ENCODE measurements around the gene TCN2.

The TCN2 gene

DNA sequence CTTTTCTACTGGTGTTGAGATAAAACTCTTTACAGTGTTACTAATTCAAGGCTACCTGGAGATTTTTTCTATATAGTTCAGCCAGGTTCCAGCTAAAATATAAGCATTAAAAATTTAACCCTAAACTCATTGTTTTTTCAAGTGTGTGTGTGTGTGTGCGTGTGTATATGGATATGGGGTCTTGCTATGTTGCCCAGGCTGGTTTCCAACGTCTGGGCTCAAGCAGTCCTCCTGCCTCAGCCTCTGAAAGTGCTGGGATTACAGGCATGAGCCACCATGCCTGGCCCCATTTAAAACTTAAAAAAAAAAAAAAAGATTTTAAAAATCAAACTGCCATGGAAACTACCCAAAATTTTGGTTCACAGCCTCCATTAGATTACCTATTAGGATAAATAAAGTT, 10.8 kb upstream of the TCN2 start:
- Histone ChIP-seq H3K4me3 (ENCODE audit: low read depth in 1 of 2, low read length in 2 of 2) (no peak overlapping the region), H3K27me3 (ENCODE audit: control insufficient read depth in 1 of 2, insufficient read depth in 2 of 2, low read length in 2 of 2) (no peaks in the 10 kb centered on the region), H3K9me3 (ENCODE audit: control insufficient read depth in 1 of 2, low read length in 2 of 2) (no peaks in the 10 kb centered on the region), H3K9ac (ENCODE audit: low read depth in 1 of 2, low read length in 2 of 2) (no peak overlapping the region), H3K27ac (ENCODE audit: low read depth, low read length) (no peak overlapping the region), H3K4me1 (ENCODE audit: control insufficient read depth in 1 of 2, insufficient read depth in 2 of 2, low read length in 2 of 2) (peaks cover 1 to 6% of the 10 kb centered on the region in 2 donors), H3K36me3 (ENCODE audit: control insufficient read depth in 1 of 2, insufficient read depth in 2 of 2, low read length in 2 of 2) (no peaks in the 10 kb centered on the region)

DNA sequence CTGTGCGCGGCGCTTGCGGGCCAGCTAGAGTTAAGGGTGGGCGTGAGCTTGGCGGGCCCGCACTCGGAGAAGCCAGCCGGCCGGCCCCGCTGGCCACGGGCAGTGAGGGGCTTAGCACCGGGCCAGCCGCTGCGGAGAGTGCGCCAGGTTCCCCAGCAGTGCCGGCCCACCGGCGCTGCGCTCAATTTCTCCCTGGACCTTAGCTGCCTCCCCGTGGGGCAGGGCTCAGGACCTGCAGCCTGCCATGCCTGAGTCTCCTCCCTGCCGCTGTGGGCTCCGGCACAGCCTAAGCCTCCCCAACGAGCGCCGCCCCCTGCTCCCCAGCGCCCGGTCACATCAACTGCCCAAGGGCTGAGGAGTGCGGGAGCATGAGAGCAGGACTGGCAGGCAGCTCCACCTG, 10.1 kb upstream of the TCN2 start:
- H3K27me3 ChIP-seq (ENCODE audit: control insufficient read depth in 1 of 2, insufficient read depth in 2 of 2, low read length in 2 of 2), result no peaks in the 10 kb centered on the region
- no peaks in the 10 kb centered on the region for H3K36me3 ChIP-seq (ENCODE audit: control insufficient read depth in 1 of 2, insufficient read depth in 2 of 2, low read length in 2 of 2)
- H3K9me3 ChIP-seq (ENCODE audit: control insufficient read depth in 1 of 2, low read length in 2 of 2), result no peaks in the 10 kb centered on the region
- H3K9ac ChIP-seq (ENCODE audit: low read depth in 1 of 2, low read length in 2 of 2), result no peak overlapping the region
- H3K4me1 ChIP-seq (ENCODE audit: control insufficient read depth in 1 of 2, insufficient read depth in 2 of 2, low read length in 2 of 2), result peaks cover 0 to 4% of the 10 kb centered on the region in 2 donors
- no peak overlapping the region for H3K4me3 ChIP-seq (ENCODE audit: low read depth in 1 of 2, low read length in 2 of 2)
- H3K27ac ChIP-seq (ENCODE audit: low read depth, low read length), result no peak overlapping the region

DNA sequence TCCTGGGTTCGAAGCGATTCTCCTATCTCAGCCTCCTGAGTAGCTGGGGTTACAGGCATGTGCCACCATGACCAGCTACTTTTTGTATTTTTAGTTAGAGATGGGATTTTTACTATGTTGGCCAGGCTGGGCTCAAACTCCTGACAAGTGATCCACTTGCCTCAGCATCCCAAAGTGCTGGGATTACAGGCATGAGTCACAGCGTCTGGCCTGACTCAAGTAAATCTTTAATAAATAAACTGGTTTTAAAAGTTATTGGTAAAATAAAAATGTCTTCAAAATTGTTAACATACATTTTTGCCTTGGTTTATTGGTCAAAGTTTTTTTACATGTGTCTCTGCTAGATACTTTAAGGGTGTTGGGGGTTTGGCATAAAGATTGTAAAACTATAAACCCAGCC, 8.0 kb upstream of the TCN2 start:
- Histone ChIP-seq H3K27ac (ENCODE audit: low read depth, low read length) (no peak overlapping the region), H3K4me3 (ENCODE audit: low read depth in 1 of 2, low read length in 2 of 2) (no peak overlapping the region), H3K9ac (ENCODE audit: low read depth in 1 of 2, low read length in 2 of 2) (no peak overlapping the region), H3K27me3 (ENCODE audit: control insufficient read depth in 1 of 2, insufficient read depth in 2 of 2, low read length in 2 of 2) (no peaks in the 10 kb centered on the region), H3K36me3 (ENCODE audit: control insufficient read depth in 1 of 2, insufficient read depth in 2 of 2, low read length in 2 of 2) (no peaks in the 10 kb centered on the region), H3K4me1 (ENCODE audit: control insufficient read depth in 1 of 2, insufficient read depth in 2 of 2, low read length in 2 of 2) (no peaks in the 10 kb centered on the region), H3K9me3 (ENCODE audit: control insufficient read depth in 1 of 2, low read length in 2 of 2) (no peaks in the 10 kb centered on the region)

DNA sequence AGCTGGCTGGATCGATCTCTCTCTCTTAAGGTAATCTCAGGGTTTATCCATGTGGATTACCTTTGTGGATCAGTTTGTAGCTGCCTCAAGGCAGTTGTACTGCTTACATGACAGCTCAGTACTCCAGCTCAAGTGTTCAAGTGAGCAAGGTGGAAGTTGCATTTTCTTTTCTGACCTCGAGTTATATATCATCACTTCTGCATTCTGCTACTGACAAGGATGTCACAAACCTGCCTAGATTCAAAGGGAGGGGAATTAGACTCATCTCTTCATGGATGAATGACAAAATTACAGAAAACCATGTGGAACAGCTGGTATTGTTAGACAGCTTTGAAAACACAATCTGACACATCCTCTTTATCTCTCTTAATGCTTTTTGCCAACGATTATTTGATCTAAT, 6.1 kb upstream of the TCN2 start:
- H3K9me3 ChIP-seq (ENCODE audit: control insufficient read depth in 1 of 2, low read length in 2 of 2), result no peaks in the 10 kb centered on the region
- H3K36me3 ChIP-seq (ENCODE audit: control insufficient read depth in 1 of 2, insufficient read depth in 2 of 2, low read length in 2 of 2), result no peaks in the 10 kb centered on the region
- peaks cover 4 to 8% of the 10 kb centered on the region in 2 donors for H3K4me1 ChIP-seq (ENCODE audit: control insufficient read depth in 1 of 2, insufficient read depth in 2 of 2, low read length in 2 of 2)
- no peak overlapping the region for H3K27ac ChIP-seq (ENCODE audit: low read depth, low read length)
- H3K4me3 ChIP-seq (ENCODE audit: low read depth in 1 of 2, low read length in 2 of 2), result no peak overlapping the region
- no peaks in the 10 kb centered on the region for H3K27me3 ChIP-seq (ENCODE audit: control insufficient read depth in 1 of 2, insufficient read depth in 2 of 2, low read length in 2 of 2)
- no peak overlapping the region for H3K9ac ChIP-seq (ENCODE audit: low read depth in 1 of 2, low read length in 2 of 2)

DNA sequence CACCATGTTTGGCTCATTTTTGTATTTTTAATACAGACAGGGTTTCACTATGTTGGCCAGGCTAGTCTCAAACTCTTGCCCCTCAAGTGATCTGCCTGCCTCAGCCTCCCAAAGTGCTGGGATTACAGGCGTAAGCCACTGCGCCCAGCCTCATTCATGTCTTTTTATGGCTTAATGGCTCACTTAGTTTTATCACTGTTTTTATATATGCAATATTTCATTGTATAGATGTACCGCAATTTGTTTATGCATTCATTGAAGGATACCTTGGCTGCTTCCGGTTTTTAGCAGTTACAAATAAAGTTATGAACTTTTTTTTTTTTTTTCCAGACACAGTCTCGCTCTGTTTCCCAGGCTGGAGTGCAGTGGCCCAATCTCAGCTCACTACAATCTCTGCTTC, 5.5 kb upstream of the TCN2 start:
- no peaks in the 10 kb centered on the region for H3K9me3 ChIP-seq (ENCODE audit: control insufficient read depth in 1 of 2, low read length in 2 of 2)
- no peak overlapping the region for H3K4me3 ChIP-seq (ENCODE audit: low read depth in 1 of 2, low read length in 2 of 2)
- peaks cover 9% of the 10 kb centered on the region in 2 donors for H3K4me1 ChIP-seq (ENCODE audit: control insufficient read depth in 1 of 2, insufficient read depth in 2 of 2, low read length in 2 of 2)
- H3K9ac ChIP-seq (ENCODE audit: low read depth in 1 of 2, low read length in 2 of 2), result no peak overlapping the region
- H3K27ac ChIP-seq (ENCODE audit: low read depth, low read length), result no peak overlapping the region
- H3K36me3 ChIP-seq (ENCODE audit: control insufficient read depth in 1 of 2, insufficient read depth in 2 of 2, low read length in 2 of 2), result no peaks in the 10 kb centered on the region
- H3K27me3 ChIP-seq (ENCODE audit: control insufficient read depth in 1 of 2, insufficient read depth in 2 of 2, low read length in 2 of 2), result no peaks in the 10 kb centered on the region

DNA sequence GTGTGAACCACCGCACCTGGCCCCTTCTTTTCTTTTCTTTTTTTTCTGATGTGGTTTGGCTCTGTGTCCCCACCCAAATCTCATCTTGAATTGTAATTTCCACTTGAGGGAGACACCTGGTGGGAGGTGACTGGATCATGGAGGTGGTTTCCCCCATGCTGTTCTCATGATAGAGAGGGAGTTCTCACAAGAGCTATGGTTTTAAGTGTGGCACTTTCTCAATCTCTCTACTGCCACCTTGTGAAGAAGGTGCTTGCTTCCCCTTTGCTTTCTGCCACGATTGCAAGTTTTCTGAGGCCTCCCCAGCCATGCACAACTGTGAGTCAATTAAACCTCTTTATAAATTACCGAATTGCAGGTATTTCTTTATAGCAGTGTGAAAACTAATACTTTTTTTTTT, 4.9 kb upstream of the TCN2 start:
- Histone ChIP-seq H3K4me1 (ENCODE audit: control insufficient read depth in 1 of 2, insufficient read depth in 2 of 2, low read length in 2 of 2) (peaks cover 9 to 10% of the 10 kb centered on the region in 2 donors), H3K9me3 (ENCODE audit: control insufficient read depth in 1 of 2, low read length in 2 of 2) (no peaks in the 10 kb centered on the region), H3K4me3 (ENCODE audit: low read depth in 1 of 2, low read length in 2 of 2) (no peak overlapping the region), H3K36me3 (ENCODE audit: control insufficient read depth in 1 of 2, insufficient read depth in 2 of 2, low read length in 2 of 2) (no peaks in the 10 kb centered on the region), H3K9ac (ENCODE audit: low read depth in 1 of 2, low read length in 2 of 2) (no peak overlapping the region), H3K27ac (ENCODE audit: low read depth, low read length) (no peak overlapping the region), H3K27me3 (ENCODE audit: control insufficient read depth in 1 of 2, insufficient read depth in 2 of 2, low read length in 2 of 2) (no peaks in the 10 kb centered on the region)

DNA sequence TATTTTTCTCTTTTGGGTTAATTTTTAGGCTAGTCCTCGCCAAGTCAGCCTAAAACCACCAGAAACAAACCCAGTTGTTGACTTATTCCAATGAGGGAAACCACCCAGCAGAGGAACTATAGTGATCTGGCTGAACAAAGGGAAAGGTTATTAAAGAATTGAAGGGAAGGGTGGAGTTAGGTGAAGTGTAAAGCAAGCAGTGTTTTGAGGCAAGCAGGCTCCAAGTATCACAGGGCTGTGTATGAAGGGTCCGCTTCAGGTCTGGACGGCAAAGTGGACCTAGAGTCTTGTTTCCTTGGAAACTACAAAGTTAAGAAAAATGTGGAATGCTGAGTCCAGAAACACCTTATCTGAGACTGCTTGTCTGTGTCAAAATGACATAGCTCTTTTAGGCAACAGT, 3.2 kb upstream of the TCN2 start:
- no peak overlapping the region for H3K9ac ChIP-seq (ENCODE audit: low read depth in 1 of 2, low read length in 2 of 2)
- no peak overlapping the region for H3K4me3 ChIP-seq (ENCODE audit: low read depth in 1 of 2, low read length in 2 of 2)
- H3K27me3 ChIP-seq (ENCODE audit: control insufficient read depth in 1 of 2, insufficient read depth in 2 of 2, low read length in 2 of 2), result no peaks in the 10 kb centered on the region
- H3K4me1 ChIP-seq (ENCODE audit: control insufficient read depth in 1 of 2, insufficient read depth in 2 of 2, low read length in 2 of 2), result peaks cover 27 to 28% of the 10 kb centered on the region in 2 donors
- H3K36me3 ChIP-seq (ENCODE audit: control insufficient read depth in 1 of 2, insufficient read depth in 2 of 2, low read length in 2 of 2), result no peaks in the 10 kb centered on the region
- H3K27ac ChIP-seq (ENCODE audit: low read depth, low read length), result no peak overlapping the region
- H3K9me3 ChIP-seq (ENCODE audit: control insufficient read depth in 1 of 2, low read length in 2 of 2), result no peaks in the 10 kb centered on the region

DNA sequence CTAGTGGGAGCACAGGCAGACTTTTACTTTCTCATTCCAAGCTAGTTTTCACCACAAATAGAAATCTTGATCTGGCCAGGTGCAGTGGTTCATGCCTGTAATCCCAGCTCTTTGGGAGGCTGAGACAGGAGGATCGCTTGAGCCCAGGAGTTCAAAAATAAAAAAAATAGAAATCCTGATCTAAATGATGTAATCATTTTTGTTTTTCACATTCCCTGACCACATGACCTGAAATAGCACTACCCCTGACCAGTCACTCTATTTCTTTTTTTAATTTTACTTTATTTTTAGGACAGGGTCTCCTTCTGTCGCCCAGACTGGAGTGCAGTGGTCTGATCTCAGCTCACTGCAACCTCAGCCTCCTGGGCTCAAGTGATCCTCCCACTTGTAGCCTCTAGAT, 2.3 kb upstream of the TCN2 start:
- Histone ChIP-seq H3K4me3 (ENCODE audit: low read depth in 1 of 2, low read length in 2 of 2) (no peak overlapping the region), H3K9ac (ENCODE audit: low read depth in 1 of 2, low read length in 2 of 2) (no peak overlapping the region), H3K4me1 (ENCODE audit: control insufficient read depth in 1 of 2, insufficient read depth in 2 of 2, low read length in 2 of 2) (peaks cover 32 to 37% of the 10 kb centered on the region in 2 donors), H3K36me3 (ENCODE audit: control insufficient read depth in 1 of 2, insufficient read depth in 2 of 2, low read length in 2 of 2) (no peaks in the 10 kb centered on the region), H3K9me3 (ENCODE audit: control insufficient read depth in 1 of 2, low read length in 2 of 2) (no peaks in the 10 kb centered on the region), H3K27ac (ENCODE audit: low read depth, low read length) (no peak overlapping the region), H3K27me3 (ENCODE audit: control insufficient read depth in 1 of 2, insufficient read depth in 2 of 2, low read length in 2 of 2) (no peaks in the 10 kb centered on the region)

DNA sequence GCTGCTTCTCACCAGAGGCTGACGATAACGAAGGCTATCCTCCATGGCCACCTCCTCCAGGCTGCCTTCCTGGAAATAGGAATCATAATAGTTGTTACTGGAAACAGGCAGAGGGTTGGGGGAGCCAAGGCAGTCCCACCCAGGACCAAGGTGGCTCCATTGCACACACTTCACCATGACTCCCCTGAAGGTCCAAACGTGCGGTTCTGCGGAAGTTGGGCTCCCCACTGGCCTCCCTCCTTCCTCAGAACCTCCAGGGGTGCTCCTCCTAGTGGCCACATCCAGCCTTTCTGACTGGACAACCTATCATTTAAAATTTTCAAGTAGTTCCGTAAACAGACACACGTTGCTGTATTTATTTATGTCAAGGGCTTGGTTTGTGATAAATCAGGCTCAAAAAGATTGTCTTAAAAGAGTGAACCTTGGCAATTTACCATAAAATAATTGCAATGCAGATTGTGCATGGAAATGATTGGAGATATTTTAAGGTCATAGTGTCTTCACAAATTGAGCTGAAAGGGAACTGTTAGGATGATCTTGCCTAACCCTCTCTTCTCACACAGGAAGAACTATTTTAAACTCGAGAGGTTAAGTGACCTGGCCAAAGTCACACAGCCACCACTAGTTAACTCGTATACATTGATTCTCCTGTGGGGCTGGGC, 1.4 kb upstream of the TCN2 start:
- H3K4me3 ChIP-seq (ENCODE audit: low read depth in 1 of 2, low read length in 2 of 2), result peak overlapping the region; percentile 54 to 97
- no peaks in the 10 kb centered on the region for H3K36me3 ChIP-seq (ENCODE audit: control insufficient read depth in 1 of 2, insufficient read depth in 2 of 2, low read length in 2 of 2)
- H3K9ac ChIP-seq (ENCODE audit: low read depth in 1 of 2, low read length in 2 of 2), result peak overlapping the region in 1 of 2 donors; percentile 78
- no peaks in the 10 kb centered on the region for H3K9me3 ChIP-seq (ENCODE audit: control insufficient read depth in 1 of 2, low read length in 2 of 2)
- no peaks in the 10 kb centered on the region for H3K27me3 ChIP-seq (ENCODE audit: control insufficient read depth in 1 of 2, insufficient read depth in 2 of 2, low read length in 2 of 2)
- H3K4me1 ChIP-seq (ENCODE audit: control insufficient read depth in 1 of 2, insufficient read depth in 2 of 2, low read length in 2 of 2), result peaks cover 39 to 40% of the 10 kb centered on the region in 2 donors
- no peak overlapping the region for H3K27ac ChIP-seq (ENCODE audit: low read depth, low read length)

DNA sequence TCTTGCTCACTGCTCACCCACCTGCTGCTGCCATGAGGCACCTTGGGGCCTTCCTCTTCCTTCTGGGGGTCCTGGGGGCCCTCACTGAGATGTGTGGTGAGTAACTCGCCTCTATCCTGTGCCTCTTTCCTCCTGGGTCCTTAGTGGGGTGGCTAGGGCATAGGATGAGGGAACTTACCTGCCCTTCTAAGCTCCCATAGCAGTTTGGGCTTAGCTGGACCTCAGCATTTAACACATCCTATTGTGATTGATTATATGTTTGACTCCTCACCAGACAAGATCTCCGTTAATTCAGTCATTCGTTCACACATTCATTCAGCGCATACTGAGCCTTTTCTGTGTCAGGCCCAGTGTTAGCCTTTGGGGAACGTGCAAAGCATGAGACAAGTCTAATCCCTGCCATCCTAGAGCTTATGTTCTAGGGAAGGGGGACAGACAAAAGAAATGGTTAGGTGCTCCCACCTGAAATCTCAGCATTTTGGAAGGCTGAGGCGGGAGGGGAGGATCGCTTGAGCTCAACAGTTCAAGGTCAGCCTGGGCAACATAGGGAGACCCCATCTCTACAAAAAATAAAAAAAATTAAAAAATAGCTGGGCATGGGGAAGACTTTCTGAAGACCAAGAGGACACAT, 441 bp downstream of the TCN2 start:
- H3K36me3 ChIP-seq (ENCODE audit: control insufficient read depth in 1 of 2, insufficient read depth in 2 of 2, low read length in 2 of 2), result no peaks in the 10 kb centered on the region
- peaks cover 39 to 40% of the 10 kb centered on the region in 2 donors for H3K4me1 ChIP-seq (ENCODE audit: control insufficient read depth in 1 of 2, insufficient read depth in 2 of 2, low read length in 2 of 2)
- no peaks in the 10 kb centered on the region for H3K27me3 ChIP-seq (ENCODE audit: control insufficient read depth in 1 of 2, insufficient read depth in 2 of 2, low read length in 2 of 2)
- H3K9ac ChIP-seq (ENCODE audit: low read depth in 1 of 2, low read length in 2 of 2), result peak overlapping the region; percentile 65 to 78
- H3K27ac ChIP-seq (ENCODE audit: low read depth, low read length), result peak overlapping the region; percentile 81
- H3K9me3 ChIP-seq (ENCODE audit: control insufficient read depth in 1 of 2, low read length in 2 of 2), result no peaks in the 10 kb centered on the region
- peak overlapping the region; percentile 85 to 97 for H3K4me3 ChIP-seq (ENCODE audit: low read depth in 1 of 2, low read length in 2 of 2)

Measured in duodenal mucosa (tissue), 2 donors.